Fibroblast of pulmonary artery (primary cell): ENCODE data around the gene ACSL5.
A peak's percentile ranks its signal among the peaks of the same experiment; 100 is the strongest.

Experiments
- DNase-seq: peaks from one replicate; pipeline ENCODE4 v3.0.0-alpha.2; 2010; ENCODE audit warnings: low read depth
- H3K4me3 ChIP-seq: replicated peaks from 2 replicates; pipeline ENCODE4 v1.5.1; 2011; ENCODE audit warnings: low read depth, mild to moderate bottlenecking, control low read depth, low read length, moderate library complexity
- TF ChIP-seq, protein P1 (sequence below): IDR thresholded peaks from 2 replicates; pipeline ENCODE4 v1.5.1; 2011; ENCODE audit warnings: mild to moderate bottlenecking, control low read depth, low read length, inconsistent platforms; ENCODE audit errors: missing control alignments

ACSL5 gene

GRCh38 chr10:112333452-112333851, 40.5 kb upstream of the ACSL5 start:
- DNase-seq: no peak
- TF ChIP-seq, protein P1, sequence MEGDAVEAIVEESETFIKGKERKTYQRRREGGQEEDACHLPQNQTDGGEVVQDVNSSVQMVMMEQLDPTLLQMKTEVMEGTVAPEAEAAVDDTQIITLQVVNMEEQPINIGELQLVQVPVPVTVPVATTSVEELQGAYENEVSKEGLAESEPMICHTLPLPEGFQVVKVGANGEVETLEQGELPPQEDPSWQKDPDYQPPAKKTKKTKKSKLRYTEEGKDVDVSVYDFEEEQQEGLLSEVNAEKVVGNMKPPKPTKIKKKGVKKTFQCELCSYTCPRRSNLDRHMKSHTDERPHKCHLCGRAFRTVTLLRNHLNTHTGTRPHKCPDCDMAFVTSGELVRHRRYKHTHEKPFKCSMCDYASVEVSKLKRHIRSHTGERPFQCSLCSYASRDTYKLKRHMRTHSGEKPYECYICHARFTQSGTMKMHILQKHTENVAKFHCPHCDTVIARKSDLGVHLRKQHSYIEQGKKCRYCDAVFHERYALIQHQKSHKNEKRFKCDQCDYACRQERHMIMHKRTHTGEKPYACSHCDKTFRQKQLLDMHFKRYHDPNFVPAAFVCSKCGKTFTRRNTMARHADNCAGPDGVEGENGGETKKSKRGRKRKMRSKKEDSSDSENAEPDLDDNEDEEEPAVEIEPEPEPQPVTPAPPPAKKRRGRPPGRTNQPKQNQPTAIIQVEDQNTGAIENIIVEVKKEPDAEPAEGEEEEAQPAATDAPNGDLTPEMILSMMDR: no peak
- no peak overlapping the region for H3K4me3 ChIP-seq

- no peak overlapping the region for H3K4me3 ChIP-seq
- TF ChIP-seq, protein P1: no peak
- peak; percentile 62 for DNase-seq
Measured at GRCh38 chr10:112335111-112335867, 38.6 kb upstream of the ACSL5 start.

GRCh38 chr10:112335868-112336265, 38.0 kb upstream of the ACSL5 start:
- no peak overlapping the region for H3K4me3 ChIP-seq
- DNase-seq: no peak
- TF ChIP-seq, protein P1: no peak

DNA sequence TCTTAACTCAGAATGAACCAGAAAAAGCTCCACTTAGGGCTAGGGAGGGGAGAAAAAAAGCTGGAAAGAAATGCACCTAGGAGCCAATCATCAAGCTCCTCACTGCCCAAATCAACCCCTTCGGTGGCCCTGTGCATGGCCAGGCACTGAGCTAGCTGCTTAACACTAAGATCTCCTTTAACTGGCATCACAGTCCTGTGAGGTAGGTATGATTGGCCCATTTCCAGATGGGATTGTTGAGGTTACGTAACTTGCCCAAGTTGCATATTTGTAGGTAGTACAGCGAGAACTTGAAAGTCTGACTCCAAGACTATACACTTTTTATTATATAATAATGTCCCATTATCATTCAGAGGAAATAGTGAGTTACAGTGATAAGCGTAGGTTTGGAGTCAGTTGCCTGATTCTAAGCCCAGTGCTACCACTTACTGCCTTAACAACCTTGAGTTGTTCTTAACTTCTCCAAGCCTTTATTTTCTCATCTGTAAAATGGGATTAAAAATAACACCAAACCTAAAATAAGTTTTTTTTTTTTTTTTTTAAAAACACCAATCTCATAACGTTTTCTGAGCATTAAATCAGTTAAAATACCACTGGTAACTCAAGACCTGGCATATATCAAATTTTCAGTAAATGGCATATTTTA, 37.2 kb upstream of the ACSL5 start:
- no peak overlapping the region for H3K4me3 ChIP-seq
- TF ChIP-seq, protein P1: no peak
- peak; percentile 16 for DNase-seq

- no peak for DNase-seq
- H3K4me3 ChIP-seq: no peak overlapping the region
- TF ChIP-seq, protein P1: no peak
Measured at GRCh38 chr10:112338957-112339356, 35.0 kb upstream of the ACSL5 start.

- DNase-seq: no peak
- TF ChIP-seq, protein P1: no peak
- no peak overlapping the region for H3K4me3 ChIP-seq
Measured at GRCh38 chr10:112340601-112341000, 33.3 kb upstream of the ACSL5 start.
